DOHH2 (cell line): ENCODE results near the gene GPC5.

Experiments used
- CTCF ChIP-seq: fragments of 200-600 bp; sonication (generic); IDR thresholded peaks from one replicate; pipeline ENCODE4 v1.5.1; 2014; ENCODE audit warnings: antibody characterized with exemption, mild to moderate bottlenecking, low read depth, low read length; ENCODE audit not compliant: poor library complexity, severe bottlenecking
- EZH2phosphoT487 ChIP-seq: fragments of 200-600 bp; sonication (generic); IDR thresholded peaks from 2 replicates; pipeline ENCODE4 v1.6.1; 2017; ENCODE audit warnings: borderline replicate concordance, mild to moderate bottlenecking, antibody characterized with exemption, low read length, moderate library complexity, mixed read lengths

- TF ChIP-seq CTCF (no peak), EZH2phosphoT487 (no peak)
These were observed 899.8 kb downstream of the GPC5 start for GRCh38 chr13:92297971-92298942.
